Psoas muscle (tissue), 8 donors: Measurements from ENCODE around the gene LIMA1. TPM values are rescaled to one million over a fixed set of nuclear protein-coding genes. Genes with fewer than 3 reads are reported as not detected.
A peak's percentile ranks its signal among the peaks of the same experiment; 100 is the strongest.

ENCODE experiments used
- ATAC-seq, 4 donors: fragments of 200-7000 bp; cut with Tn5 transposase; one replicate each; pipeline ENCODE4 v1.9.1; 2020; ENCODE audit warnings: moderate library complexity in 3 of 4, mild to moderate bottlenecking in 2 of 4
- DNase-seq, 2 donors: peaks; one replicate each; pipeline ENCODE4 v3.0.0-alpha.2; 2020
- H3K27ac ChIP-seq: fragments of 200-600 bp; one replicate; pipeline ENCODE4 v1.8.0; 2022
- H3K27me3 ChIP-seq, 3 donors: fragments of 200-600 bp in 1 of 3; one replicate each; pipeline versions ENCODE4 v1.6.1 to v1.8.0; 2013 to 2022; ENCODE audit warnings: low read length in 2 of 3, mild to moderate bottlenecking in 2 of 3, moderate library complexity in 1 of 3; ENCODE audit not compliant: insufficient read depth in 3 of 3
- H3K36me3 ChIP-seq, 2 donors: fragments of 200-600 bp in 1 of 2; one replicate each; pipeline versions ENCODE4 v1.6.1 to v1.8.0; 2013 to 2022; ENCODE audit warnings: low read depth in 1 of 2, mild to moderate bottlenecking in 1 of 2, moderate library complexity in 1 of 2; ENCODE audit not compliant: insufficient read depth in 1 of 2
- H3K4me1 ChIP-seq: fragments of 200-600 bp; one replicate; pipeline ENCODE4 v1.8.0; 2022
- H3K4me3 ChIP-seq: fragments of 200-600 bp; one replicate; pipeline ENCODE4 v1.8.0; 2022; ENCODE audit warnings: mild to moderate bottlenecking
- H3K9me3 ChIP-seq: fragments of 200-600 bp; one replicate; pipeline ENCODE4 v1.8.0; 2022
- WGBS, 3 donors: extraction: QIAGEN DNeasy Blood & Tissue Kit; methylation state at CpG; one replicate each; pipeline versions ENCODE4 v1.1.6 to v1.1.7; 2013; 5-methylcytosine and 5-hydroxymethylcytosine counted together
- intact Hi-C, 2 donors: fragments of 100-400 bp; cut with DNase I; formaldehyde crosslinking; loops; one replicate each; pipeline versions ENCODE4 v1.11.0 to v1.14.2; 2022
- polyA plus RNA-seq, 3 donors: library from polyadenylated mRNA; stranded (reverse); fragments of 200-250 nt; gene quantifications; one replicate each; pipeline ENCODE4 v1.2.3, GENCODE V29; 2013
- total RNA-seq, 4 donors: library from RNA; stranded (reverse); fragmentation: NEBNext Ultra II Directional in 2 of 4; extraction: Animal tissue kit (Norgen Biotek cat#: 25700) in 2 of 4; gene quantifications; one replicate each; pipeline versions ENCODE4 v1.2.1 to v1.2.4, GENCODE V29; 2021 to 2023
- TF ChIP-seq, protein P1 (sequence below): fragments of 200-600 bp; IDR thresholded peaks from one replicate; pipeline ENCODE4 v1.8.0; 2022; ENCODE audit warnings: antibody characterized with exemption
- donor health status: healthy with polysubstance abuse.
- donor health status: DM: no; HTN: no; CAD: no; lungs with moderate emphysema.
- donor health status: Bipolar disorder and iron deficiency.
- donor health status: healthy.
- donor health status: DM: yes; HTN: yes; CAD: no.
- donor health status: DM: no; HTN: no; CAD: no.
- donor health status: DM: no; HTN: no; CAD: no.
- donor health status: DM: yes; HTN: yes; CAD: no.

LIMA1 gene
- total and polyA plus RNA-seq, 7 donors: 5.6 to 25.3 (median 9.0) TPM

DNA sequence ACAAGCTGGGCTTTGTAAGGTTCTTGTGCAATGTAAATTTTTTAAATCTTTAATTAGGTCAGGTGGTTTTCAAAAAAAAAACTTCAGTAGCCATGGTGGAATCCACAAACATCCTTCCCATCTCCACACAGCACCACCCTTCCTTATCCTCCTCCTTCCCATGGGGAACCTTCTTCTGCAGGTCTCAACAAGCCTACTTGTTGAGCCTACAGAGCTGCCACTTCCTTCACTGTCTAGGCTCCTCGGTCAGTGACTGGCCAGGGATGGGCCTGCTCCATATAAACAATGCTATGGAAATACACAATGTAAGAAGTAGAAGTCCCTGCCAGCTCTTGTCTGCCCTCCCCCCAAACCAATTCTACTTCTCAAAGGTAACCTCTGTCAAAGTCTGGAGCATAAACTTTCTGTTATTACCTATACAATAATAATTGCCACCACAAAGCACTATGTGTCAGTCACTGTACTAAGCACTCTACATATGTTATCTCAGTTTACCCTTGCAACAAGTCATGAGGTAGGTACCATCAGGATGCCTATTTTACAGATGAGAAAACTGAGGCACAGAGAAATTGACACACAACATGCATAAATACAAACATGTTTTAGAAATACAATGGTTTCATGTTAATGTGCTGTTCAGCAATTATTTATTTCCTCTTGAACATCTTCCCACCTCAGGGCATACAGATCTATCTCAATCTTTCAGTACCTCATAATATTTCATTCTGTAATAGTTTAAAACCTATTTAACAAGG, 17.4 kb downstream of the LIMA1 start:
- 64 to 85% (median 73%) methylated on average over 1 of the region's 1 CpG for WGBS, 3 donors
- TF ChIP-seq, protein P1, sequence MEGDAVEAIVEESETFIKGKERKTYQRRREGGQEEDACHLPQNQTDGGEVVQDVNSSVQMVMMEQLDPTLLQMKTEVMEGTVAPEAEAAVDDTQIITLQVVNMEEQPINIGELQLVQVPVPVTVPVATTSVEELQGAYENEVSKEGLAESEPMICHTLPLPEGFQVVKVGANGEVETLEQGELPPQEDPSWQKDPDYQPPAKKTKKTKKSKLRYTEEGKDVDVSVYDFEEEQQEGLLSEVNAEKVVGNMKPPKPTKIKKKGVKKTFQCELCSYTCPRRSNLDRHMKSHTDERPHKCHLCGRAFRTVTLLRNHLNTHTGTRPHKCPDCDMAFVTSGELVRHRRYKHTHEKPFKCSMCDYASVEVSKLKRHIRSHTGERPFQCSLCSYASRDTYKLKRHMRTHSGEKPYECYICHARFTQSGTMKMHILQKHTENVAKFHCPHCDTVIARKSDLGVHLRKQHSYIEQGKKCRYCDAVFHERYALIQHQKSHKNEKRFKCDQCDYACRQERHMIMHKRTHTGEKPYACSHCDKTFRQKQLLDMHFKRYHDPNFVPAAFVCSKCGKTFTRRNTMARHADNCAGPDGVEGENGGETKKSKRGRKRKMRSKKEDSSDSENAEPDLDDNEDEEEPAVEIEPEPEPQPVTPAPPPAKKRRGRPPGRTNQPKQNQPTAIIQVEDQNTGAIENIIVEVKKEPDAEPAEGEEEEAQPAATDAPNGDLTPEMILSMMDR: no peak
- Histone ChIP-seq H3K9me3 (no peaks in the 10 kb centered on the region), H3K27me3 (no peaks in the 10 kb centered on the region), H3K27ac (no peak overlapping the region), H3K4me1 (peaks cover 4% of the 10 kb centered on the region), H3K4me3 (no peak overlapping the region), H3K36me3 (no peaks in the 10 kb centered on the region)
- ATAC-seq: no peak
- intact Hi-C loops: no loop called here
- no peak for DNase-seq

- TF ChIP-seq, protein P1: no peak
- Histone ChIP-seq H3K27me3 (no peaks in the 10 kb centered on the region), H3K4me1 (peaks cover 11% of the 10 kb centered on the region), H3K27ac (no peak overlapping the region), H3K9me3 (no peaks in the 10 kb centered on the region), H3K4me3 (no peak overlapping the region), H3K36me3 (no peaks in the 10 kb centered on the region)
- 95 to 97% (median 96%) methylated on average over 2 of the region's 2 CpGs for WGBS, 3 donors
- intact Hi-C loops: no loop called here
- DNase-seq: no peak
- no peak for ATAC-seq
Measured at GRCh38 chr12:50263832-50264231, 19.5 kb downstream of the LIMA1 start.

DNA sequence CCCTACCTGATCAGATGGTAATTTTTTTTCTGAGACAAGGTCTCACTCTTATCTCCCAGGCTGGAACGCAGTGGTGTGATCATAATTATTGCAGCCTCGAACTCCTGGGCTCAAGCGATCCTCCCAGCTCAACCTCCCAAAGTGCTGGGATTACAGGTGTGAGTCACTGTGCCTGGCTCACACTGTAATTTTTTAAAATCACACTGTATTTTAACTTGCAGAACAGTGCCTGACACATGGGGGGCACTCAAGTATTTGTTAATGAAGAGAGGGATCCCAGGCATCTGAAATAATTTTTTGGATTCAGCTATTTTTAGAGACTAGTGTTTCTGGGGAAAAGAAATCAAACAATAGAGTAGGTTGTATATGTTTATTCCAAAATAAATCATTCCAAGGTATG, 21.7 kb downstream of the LIMA1 start:
- Histone ChIP-seq H3K9me3 (no peaks in the 10 kb centered on the region), H3K27ac (no peak overlapping the region), H3K27me3 (no peaks in the 10 kb centered on the region), H3K36me3 (no peaks in the 10 kb centered on the region), H3K4me3 (no peak overlapping the region), H3K4me1 (peaks cover 32% of the 10 kb centered on the region)
- TF ChIP-seq, protein P1: no peak
- WGBS, 3 donors: 90 to 94% (median 93%) methylated on average over 3 of the region's 3 CpGs
- intact Hi-C loops: no loop called here
- DNase-seq (no peak), ATAC-seq (no peak)

- ATAC-seq (peak; percentile 88 to 91 (median 90)), DNase-seq (peak; percentile 65 to 85)
- H3K27me3 ChIP-seq: no peaks in the 10 kb centered on the region
- TF ChIP-seq, protein P1: no peak
- H3K9me3 ChIP-seq: no peaks in the 10 kb centered on the region
- H3K4me1 ChIP-seq: peaks cover 40% of the 10 kb centered on the region
- intact Hi-C loops: no loop called here
- H3K27ac ChIP-seq: peak overlapping the region; percentile 70
- H3K4me3 ChIP-seq: peak overlapping the region; percentile 6
- 31 to 43% (median 32%) methylated on average over 5 of the region's 5 CpGs for WGBS, 3 donors
- H3K36me3 ChIP-seq: no peaks in the 10 kb centered on the region
Measured at GRCh38 chr12:50258167-50258551, 25.2 kb downstream of the LIMA1 start.
